ENCODE results near the gene PRR5L.
A peak's percentile ranks its signal among the peaks of the same experiment; 100 is the strongest.

PRR5L gene

GRCh38 chr11:36326524-36327419, 30.7 kb downstream of the PRR5L start:
- H3K4me1 Mint-ChIP-seq: peaks cover 10% of the 10 kb centered on the region
- ATAC-seq (ENCODE audit: low read depth) (peak; percentile 91), DNase-seq (ENCODE audit: low spot score in 2 of 2) (no peak)
- no peaks in the 10 kb centered on the region for H3K27me3 Mint-ChIP-seq
- no peaks in the 10 kb centered on the region for H3K9me3 Mint-ChIP-seq
- H3K36me3 Mint-ChIP-seq: no peaks in the 10 kb centered on the region
- peak overlapping the region; percentile 81 for H3K4me3 Mint-ChIP-seq
- H3K27ac Mint-ChIP-seq: peak overlapping the region; percentile 69

DNA sequence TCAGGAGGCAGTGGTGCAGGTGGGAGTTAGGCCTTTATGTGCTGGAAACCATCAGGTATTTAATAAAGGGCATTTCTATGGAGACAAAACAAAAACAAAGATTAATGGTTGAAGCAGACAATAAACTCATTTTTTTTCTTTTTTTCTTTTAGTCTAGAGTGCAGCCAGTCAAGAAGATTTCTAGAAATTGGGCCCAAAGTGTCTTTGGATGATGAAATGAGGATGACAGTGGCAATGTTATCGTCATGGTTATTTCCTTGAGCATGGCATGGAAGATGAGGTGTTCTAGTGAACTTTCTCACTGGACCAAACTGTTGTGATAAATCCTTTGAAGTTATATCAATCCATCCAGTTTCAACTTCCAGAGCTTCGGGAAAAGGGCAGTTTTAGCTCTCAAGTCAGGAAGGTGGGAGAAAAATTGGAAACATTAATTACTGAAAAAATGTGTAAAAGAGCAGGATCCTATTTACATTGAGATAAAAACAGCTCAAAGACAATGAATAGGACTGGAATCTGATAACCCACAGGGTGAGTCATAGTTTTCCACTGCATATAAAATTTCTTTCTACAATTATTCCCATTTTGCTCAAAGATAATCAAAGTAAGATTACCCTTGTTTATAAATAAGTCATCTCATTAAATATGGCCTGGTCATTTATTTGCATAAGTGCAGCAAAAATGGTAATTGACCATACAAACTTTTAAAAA, 33.0 kb downstream of the PRR5L start:
- ATAC-seq (ENCODE audit: low read depth) (no peak), DNase-seq (ENCODE audit: low spot score in 2 of 2) (no peak)
- Mint-ChIP-seq H3K36me3 (no peaks in the 10 kb centered on the region), H3K4me3 (no peak overlapping the region), H3K27me3 (peaks cover 2% of the 10 kb centered on the region), H3K27ac (no peak overlapping the region), H3K9me3 (peaks cover 2% of the 10 kb centered on the region), H3K4me1 (peaks cover 10% of the 10 kb centered on the region)

GRCh38 chr11:36330411-36330810, 34.3 kb downstream of the PRR5L start:
- peaks cover 10% of the 10 kb centered on the region for H3K4me1 Mint-ChIP-seq
- H3K9me3 Mint-ChIP-seq: peaks cover 2% of the 10 kb centered on the region
- no peaks in the 10 kb centered on the region for H3K36me3 Mint-ChIP-seq
- no peak overlapping the region for H3K4me3 Mint-ChIP-seq
- peaks cover 2% of the 10 kb centered on the region for H3K27me3 Mint-ChIP-seq
- ATAC-seq (ENCODE audit: low read depth): no peak
- no peak for DNase-seq (ENCODE audit: low spot score in 2 of 2)
- H3K27ac Mint-ChIP-seq: no peak overlapping the region

- no peak for DNase-seq (ENCODE audit: low spot score in 2 of 2)
- Mint-ChIP-seq H3K4me3 (no peak overlapping the region), H3K9me3 (peaks cover 2% of the 10 kb centered on the region), H3K27ac (no peak overlapping the region), H3K36me3 (no peaks in the 10 kb centered on the region), H3K4me1 (no peaks in the 10 kb centered on the region), H3K27me3 (peaks cover 3% of the 10 kb centered on the region)
- no peak for ATAC-seq (ENCODE audit: low read depth)
Measured at GRCh38 chr11:36333468-36333867, 37.4 kb downstream of the PRR5L start.

- Mint-ChIP-seq H3K4me1 (no peaks in the 10 kb centered on the region), H3K4me3 (no peak overlapping the region), H3K9me3 (peaks cover 2% of the 10 kb centered on the region), H3K27me3 (peaks cover 3% of the 10 kb centered on the region), H3K27ac (no peak overlapping the region), H3K36me3 (no peaks in the 10 kb centered on the region)
- ATAC-seq (ENCODE audit: low read depth) (peak; percentile 45), DNase-seq (ENCODE audit: low spot score in 2 of 2) (no peak)
Measured at GRCh38 chr11:36333897-36334296, 37.8 kb downstream of the PRR5L start.

- H3K4me1 Mint-ChIP-seq: no peaks in the 10 kb centered on the region
- no peak overlapping the region for H3K4me3 Mint-ChIP-seq
- peaks cover 9% of the 10 kb centered on the region for H3K27me3 Mint-ChIP-seq
- H3K36me3 Mint-ChIP-seq: no peaks in the 10 kb centered on the region
- DNase-seq (ENCODE audit: low spot score in 2 of 2) (no peak), ATAC-seq (ENCODE audit: low read depth) (no peak)
- no peak overlapping the region for H3K27ac Mint-ChIP-seq
- H3K9me3 Mint-ChIP-seq: no peaks in the 10 kb centered on the region
Measured at GRCh38 chr11:36339888-36340287, 43.8 kb downstream of the PRR5L start.

DNA sequence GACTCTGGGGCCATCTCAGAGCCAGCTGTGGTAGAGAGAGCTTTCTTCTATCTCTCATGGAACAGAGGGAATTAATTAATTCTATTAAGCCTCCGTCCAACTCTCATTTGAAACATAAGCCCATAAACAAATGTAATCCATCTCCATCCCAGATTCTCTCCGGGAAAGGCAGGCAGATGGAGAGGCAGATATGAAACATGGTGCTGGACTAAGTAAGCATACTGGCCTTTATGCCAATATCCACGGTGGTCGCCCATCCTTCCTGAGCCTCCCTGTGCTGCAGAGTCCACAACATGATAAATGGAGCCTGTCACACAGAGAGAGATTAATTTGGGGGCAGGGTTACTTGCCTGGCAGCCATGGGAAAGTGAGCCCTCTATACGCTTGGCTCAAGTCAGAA, 44.8 kb downstream of the PRR5L start:
- Mint-ChIP-seq H3K27me3 (peaks cover 11% of the 10 kb centered on the region), H3K9me3 (no peaks in the 10 kb centered on the region), H3K36me3 (no peaks in the 10 kb centered on the region), H3K4me1 (no peaks in the 10 kb centered on the region), H3K4me3 (no peak overlapping the region), H3K27ac (no peak overlapping the region)
- no peak for DNase-seq (ENCODE audit: low spot score in 2 of 2)
- no peak for ATAC-seq (ENCODE audit: low read depth)

- H3K27ac Mint-ChIP-seq: no peak overlapping the region
- no peaks in the 10 kb centered on the region for H3K9me3 Mint-ChIP-seq
- H3K4me1 Mint-ChIP-seq: no peaks in the 10 kb centered on the region
- no peak overlapping the region for H3K4me3 Mint-ChIP-seq
- peaks cover 11% of the 10 kb centered on the region for H3K27me3 Mint-ChIP-seq
- H3K36me3 Mint-ChIP-seq: no peaks in the 10 kb centered on the region
- ATAC-seq (ENCODE audit: low read depth) (no peak), DNase-seq (ENCODE audit: low spot score in 2 of 2) (no peak)
Measured at GRCh38 chr11:36341915-36342314, 45.8 kb downstream of the PRR5L start.

GRCh38 chr11:36342327-36342726, 46.2 kb downstream of the PRR5L start:
- DNase-seq (ENCODE audit: low spot score in 2 of 2) (no peak), ATAC-seq (ENCODE audit: low read depth) (no peak)
- no peaks in the 10 kb centered on the region for H3K36me3 Mint-ChIP-seq
- no peak overlapping the region for H3K4me3 Mint-ChIP-seq
- H3K4me1 Mint-ChIP-seq: no peaks in the 10 kb centered on the region
- no peaks in the 10 kb centered on the region for H3K9me3 Mint-ChIP-seq
- H3K27me3 Mint-ChIP-seq: peaks cover 11% of the 10 kb centered on the region
- no peak overlapping the region for H3K27ac Mint-ChIP-seq

- ATAC-seq (ENCODE audit: low read depth) (no peak), DNase-seq (ENCODE audit: low spot score in 2 of 2) (no peak)
- no peaks in the 10 kb centered on the region for H3K36me3 Mint-ChIP-seq
- H3K27me3 Mint-ChIP-seq: peaks cover 9% of the 10 kb centered on the region
- H3K4me3 Mint-ChIP-seq: no peak overlapping the region
- no peak overlapping the region for H3K27ac Mint-ChIP-seq
- no peaks in the 10 kb centered on the region for H3K9me3 Mint-ChIP-seq
- no peaks in the 10 kb centered on the region for H3K4me1 Mint-ChIP-seq
Measured at GRCh38 chr11:36343436-36343835, 47.3 kb downstream of the PRR5L start.

- Mint-ChIP-seq H3K4me3 (no peak overlapping the region), H3K4me1 (peaks cover 5% of the 10 kb centered on the region), H3K9me3 (no peaks in the 10 kb centered on the region), H3K27me3 (peaks cover 9% of the 10 kb centered on the region), H3K36me3 (no peaks in the 10 kb centered on the region), H3K27ac (no peak overlapping the region)
- ATAC-seq (ENCODE audit: low read depth): no peak
- no peak for DNase-seq (ENCODE audit: low spot score in 2 of 2)
Measured at GRCh38 chr11:36345084-36345511, 49.0 kb downstream of the PRR5L start.

GRCh38 chr11:36345535-36346141, 49.5 kb downstream of the PRR5L start:
- Mint-ChIP-seq H3K27ac (no peak overlapping the region), H3K4me1 (peaks cover 7% of the 10 kb centered on the region), H3K36me3 (no peaks in the 10 kb centered on the region), H3K9me3 (no peaks in the 10 kb centered on the region), H3K4me3 (no peak overlapping the region), H3K27me3 (peaks cover 9% of the 10 kb centered on the region)
- DNase-seq (ENCODE audit: low spot score in 2 of 2) (no peak), ATAC-seq (ENCODE audit: low read depth) (no peak)

- Mint-ChIP-seq H3K27ac (no peak overlapping the region), H3K9me3 (no peaks in the 10 kb centered on the region), H3K4me1 (peaks cover 7% of the 10 kb centered on the region), H3K27me3 (peaks cover 3% of the 10 kb centered on the region), H3K4me3 (no peak overlapping the region), H3K36me3 (no peaks in the 10 kb centered on the region)
- DNase-seq (ENCODE audit: low spot score in 2 of 2) (no peak), ATAC-seq (ENCODE audit: low read depth) (no peak)
Measured at GRCh38 chr11:36346562-36347383, 50.7 kb downstream of the PRR5L start.
